Activated CD8-positive, alpha-beta memory T cell treated with anti-CD3 and anti-CD28 coated beads, Interleukin-2, amount 50 U/mL, for 4 hours (primary cell): ENCODE results near the gene PGS1.

Source experiments
- DNase-seq: peaks from one replicate; pipeline ENCODE4 v3.0.0-alpha.2; 2020

PGS1 gene

DNA sequence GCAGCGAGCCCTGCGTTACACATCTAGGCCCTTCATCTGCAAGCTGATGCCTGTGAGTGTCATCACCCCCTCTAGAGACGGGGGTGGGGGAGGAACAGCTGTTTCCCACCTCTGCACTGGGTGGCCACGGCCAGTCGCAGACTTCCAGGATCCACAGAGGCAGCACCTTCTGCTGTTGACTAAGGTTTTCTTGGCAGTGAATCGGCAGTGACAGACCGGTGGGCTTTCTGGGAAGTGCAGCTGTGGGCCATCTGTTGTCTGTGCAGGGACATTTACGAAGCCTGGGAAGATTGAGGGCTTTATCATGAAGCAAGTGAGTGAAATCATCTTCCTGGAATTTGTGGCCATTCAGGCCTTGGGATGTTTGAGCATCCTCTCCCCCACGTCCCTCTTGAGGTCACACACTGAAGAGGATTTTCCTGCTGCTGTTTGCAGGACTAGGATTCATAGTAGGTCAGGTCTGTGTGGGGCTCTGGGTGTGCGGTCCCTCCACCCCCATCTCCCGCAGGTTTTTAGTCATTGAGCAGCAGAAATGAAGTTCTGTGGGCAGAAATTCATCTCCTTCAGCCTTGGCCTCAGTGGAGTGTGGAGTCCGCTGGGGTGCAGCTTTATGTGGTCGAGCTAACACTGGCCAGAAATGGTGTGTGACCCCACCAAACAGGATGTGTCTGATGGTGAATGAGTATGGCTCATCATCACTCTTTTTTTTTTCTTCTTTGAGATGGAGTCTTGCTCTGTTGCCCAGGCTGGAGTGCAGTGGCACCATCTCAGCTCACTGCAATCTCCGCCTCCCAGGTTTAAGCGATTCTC is 12.0 kb downstream of the PGS1 start:
- DNase-seq, result no peak

GRCh38 chr17:78391051-78391431 is 12.6 kb downstream of the PGS1 start:
- DNase-seq, result no peak

- no peak for DNase-seq
Observed at GRCh38 chr17:78391843-78392242, 13.4 kb downstream of the PGS1 start.

- DNase-seq, result no peak
Observed at GRCh38 chr17:78392295-78392694, 13.8 kb downstream of the PGS1 start.

DNA sequence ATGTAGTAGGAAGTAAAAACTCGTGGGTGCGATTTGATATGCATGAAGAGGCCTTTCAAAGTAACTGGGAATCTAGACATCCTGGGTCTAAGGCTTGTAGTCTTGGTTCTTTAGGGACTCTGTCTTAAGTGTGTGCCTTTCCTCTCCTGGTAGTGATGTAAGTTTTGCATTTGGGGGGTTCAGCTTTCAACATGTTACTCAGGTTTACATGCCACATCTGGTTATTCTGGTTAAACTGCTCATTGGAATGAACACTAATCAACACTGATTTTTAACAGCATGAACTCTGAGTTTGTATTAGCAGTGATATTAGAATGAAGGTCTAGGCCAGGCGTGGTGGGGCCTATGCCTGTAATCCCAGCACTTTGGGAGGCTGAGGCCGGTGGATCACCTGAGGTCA is 15.1 kb downstream of the PGS1 start:
- DNase-seq, result no peak

GRCh38 chr17:78394209-78394608 is 15.8 kb downstream of the PGS1 start:
- DNase-seq, result no peak

DNA sequence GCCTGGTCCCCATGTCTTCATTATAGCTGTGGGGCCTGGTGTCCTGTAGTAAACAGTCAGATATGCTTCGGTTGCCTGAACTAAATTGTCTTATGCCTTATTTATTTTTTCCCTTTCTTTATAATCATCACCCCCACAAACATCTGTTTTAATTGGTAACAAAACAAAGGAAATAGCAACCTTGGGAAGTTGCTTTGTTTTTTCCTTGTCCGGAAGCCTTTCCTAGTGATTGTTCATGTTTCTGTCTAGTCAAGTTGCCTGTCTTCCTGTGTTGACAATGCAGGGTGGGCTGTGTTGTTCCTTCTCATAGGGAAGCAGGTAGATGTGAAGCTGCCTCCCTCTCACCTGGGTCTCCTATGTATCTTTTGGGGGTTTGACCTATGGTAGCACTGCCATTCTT is 16.7 kb downstream of the PGS1 start:
- DNase-seq, result no peak

GRCh38 chr17:78396441-78397337 is 18.2 kb downstream of the PGS1 start:
- no peak for DNase-seq

- no peak for DNase-seq
Observed at GRCh38 chr17:78397681-78398101, 19.2 kb downstream of the PGS1 start.

GRCh38 chr17:78398390-78398789 is 19.9 kb downstream of the PGS1 start:
- no peak for DNase-seq

GRCh38 chr17:78399028-78399692 is 20.7 kb downstream of the PGS1 start:
- no peak for DNase-seq

- DNase-seq, result no peak
Observed at GRCh38 chr17:78399693-78400144, 21.3 kb downstream of the PGS1 start.

GRCh38 chr17:78400581-78401240 is 22.3 kb downstream of the PGS1 start:
- no peak for DNase-seq

DNA sequence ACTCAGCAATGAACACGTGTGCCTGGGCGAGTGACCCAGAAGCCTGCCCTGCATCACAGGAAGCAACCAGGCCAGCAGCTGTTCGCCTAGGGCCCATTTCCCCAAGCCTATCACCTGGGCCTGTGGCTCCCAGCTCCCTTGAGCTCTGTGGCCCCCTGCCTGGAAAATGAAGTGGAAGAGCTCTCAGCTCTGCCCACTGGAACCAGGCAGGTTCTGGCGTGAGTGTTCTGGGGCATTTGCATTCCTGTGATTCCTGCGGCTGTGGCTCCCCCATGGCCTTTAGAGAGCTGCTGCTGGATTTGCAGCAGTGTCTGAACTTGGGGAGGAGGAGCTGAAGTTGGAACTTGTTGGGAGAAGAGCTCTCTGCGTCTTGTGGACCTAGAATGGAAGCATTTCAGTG is 22.8 kb downstream of the PGS1 start:
- no peak for DNase-seq

GRCh38 chr17:78401891-78402290 is 23.4 kb downstream of the PGS1 start:
- DNase-seq, result no peak

- DNase-seq, result no peak
Observed at GRCh38 chr17:78403822-78404221, 25.4 kb downstream of the PGS1 start.

- no peak for DNase-seq
Observed at GRCh38 chr17:78406396-78406795, 27.9 kb downstream of the PGS1 start.

DNA sequence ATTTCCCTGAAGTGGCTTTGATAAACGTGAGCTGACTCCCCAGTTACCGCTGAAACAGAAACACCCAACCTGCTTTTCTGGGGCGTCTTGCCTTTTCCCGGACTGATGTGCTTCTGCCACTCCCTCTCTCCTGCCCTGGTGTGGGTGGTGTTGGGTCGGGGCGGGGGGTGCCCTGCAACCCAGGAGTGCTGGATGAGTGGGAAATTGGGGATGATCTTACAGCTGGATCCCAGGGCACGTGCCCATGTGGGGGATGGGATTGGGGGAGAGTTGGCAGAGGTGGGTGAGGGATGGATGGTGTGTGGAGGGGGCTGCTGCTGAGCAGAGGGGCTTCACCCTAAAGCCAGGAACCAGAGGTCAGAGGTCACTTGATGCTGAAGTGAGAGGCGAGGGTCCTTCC is 28.5 kb downstream of the PGS1 start:
- DNase-seq, result no peak

GRCh38 chr17:78407387-78408000 is 29.0 kb downstream of the PGS1 start:
- DNase-seq, result no peak

DNA sequence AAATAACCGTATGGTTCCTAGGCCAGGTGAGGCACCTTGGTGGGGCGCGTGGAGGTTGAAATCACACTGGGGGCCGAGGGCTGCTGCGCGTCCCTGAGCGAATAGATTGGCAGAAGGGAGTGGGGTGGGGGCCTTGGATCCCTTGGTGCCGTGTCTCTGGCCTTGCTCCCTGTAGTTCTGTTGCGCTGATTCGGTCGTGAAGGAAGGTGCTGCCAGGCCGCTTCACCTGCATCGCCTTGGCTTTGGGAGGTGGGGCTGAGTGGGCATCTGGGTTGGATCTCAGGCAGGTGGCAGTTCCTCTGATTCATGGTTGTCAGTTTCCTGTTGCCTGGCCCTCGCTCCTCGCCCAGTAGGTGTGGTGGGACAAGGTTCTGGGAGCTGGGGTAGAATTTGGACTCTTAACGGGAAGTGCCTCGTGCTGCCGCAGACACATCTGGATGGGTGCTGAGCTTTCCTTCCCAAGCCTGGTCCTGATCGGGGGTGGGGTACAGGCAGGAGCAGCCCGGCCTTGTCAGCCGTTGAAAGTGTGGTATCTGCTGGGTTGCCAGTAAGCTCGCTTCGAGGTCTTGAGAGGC is 30.1 kb downstream of the PGS1 start:
- DNase-seq, result no peak

GRCh38 chr17:78409191-78409928 is 30.9 kb downstream of the PGS1 start:
- DNase-seq, result no peak
